ENCODE measurements around the gene IPCEF1.
"Not testable (repeated sequence)": the region's sequence is repeated elsewhere in the genome, so short reads cannot be mapped to it uniquely, and the experiment has no call there.

Gene IPCEF1

DNA sequence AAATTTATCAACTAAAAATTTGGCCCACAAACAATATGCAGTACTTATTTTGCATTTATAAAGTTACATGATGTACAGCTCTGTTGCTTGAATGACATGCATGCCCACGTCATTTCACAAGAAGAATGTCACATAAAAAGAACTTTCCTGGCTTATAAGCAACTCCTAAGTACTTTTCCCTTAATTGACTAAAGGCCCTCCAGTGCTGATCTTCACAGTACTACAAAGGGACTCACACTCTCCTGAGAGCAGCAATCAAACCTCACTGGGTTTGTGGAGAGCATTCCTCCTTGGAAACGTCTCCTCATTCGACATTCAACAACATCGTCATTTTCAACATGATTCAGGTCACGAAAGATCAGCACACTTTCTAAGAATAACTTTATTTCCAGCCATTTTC is 111.1 kb downstream of the IPCEF1 start:
- no peak overlapping the region; the same call in 1 of the 2 replicates for H3K4me3 ChIP-seq (ENCODE audit: low read depth, low read length)
- TF ChIP-seq, protein P1, sequence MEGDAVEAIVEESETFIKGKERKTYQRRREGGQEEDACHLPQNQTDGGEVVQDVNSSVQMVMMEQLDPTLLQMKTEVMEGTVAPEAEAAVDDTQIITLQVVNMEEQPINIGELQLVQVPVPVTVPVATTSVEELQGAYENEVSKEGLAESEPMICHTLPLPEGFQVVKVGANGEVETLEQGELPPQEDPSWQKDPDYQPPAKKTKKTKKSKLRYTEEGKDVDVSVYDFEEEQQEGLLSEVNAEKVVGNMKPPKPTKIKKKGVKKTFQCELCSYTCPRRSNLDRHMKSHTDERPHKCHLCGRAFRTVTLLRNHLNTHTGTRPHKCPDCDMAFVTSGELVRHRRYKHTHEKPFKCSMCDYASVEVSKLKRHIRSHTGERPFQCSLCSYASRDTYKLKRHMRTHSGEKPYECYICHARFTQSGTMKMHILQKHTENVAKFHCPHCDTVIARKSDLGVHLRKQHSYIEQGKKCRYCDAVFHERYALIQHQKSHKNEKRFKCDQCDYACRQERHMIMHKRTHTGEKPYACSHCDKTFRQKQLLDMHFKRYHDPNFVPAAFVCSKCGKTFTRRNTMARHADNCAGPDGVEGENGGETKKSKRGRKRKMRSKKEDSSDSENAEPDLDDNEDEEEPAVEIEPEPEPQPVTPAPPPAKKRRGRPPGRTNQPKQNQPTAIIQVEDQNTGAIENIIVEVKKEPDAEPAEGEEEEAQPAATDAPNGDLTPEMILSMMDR (IDR thresholded peaks at IDR 0.05; ENCODE audit: insufficient read depth, low read depth, low read length, missing control alignments) = no peak
- DNase-seq (ENCODE audit: low read depth) = no peak

DNA sequence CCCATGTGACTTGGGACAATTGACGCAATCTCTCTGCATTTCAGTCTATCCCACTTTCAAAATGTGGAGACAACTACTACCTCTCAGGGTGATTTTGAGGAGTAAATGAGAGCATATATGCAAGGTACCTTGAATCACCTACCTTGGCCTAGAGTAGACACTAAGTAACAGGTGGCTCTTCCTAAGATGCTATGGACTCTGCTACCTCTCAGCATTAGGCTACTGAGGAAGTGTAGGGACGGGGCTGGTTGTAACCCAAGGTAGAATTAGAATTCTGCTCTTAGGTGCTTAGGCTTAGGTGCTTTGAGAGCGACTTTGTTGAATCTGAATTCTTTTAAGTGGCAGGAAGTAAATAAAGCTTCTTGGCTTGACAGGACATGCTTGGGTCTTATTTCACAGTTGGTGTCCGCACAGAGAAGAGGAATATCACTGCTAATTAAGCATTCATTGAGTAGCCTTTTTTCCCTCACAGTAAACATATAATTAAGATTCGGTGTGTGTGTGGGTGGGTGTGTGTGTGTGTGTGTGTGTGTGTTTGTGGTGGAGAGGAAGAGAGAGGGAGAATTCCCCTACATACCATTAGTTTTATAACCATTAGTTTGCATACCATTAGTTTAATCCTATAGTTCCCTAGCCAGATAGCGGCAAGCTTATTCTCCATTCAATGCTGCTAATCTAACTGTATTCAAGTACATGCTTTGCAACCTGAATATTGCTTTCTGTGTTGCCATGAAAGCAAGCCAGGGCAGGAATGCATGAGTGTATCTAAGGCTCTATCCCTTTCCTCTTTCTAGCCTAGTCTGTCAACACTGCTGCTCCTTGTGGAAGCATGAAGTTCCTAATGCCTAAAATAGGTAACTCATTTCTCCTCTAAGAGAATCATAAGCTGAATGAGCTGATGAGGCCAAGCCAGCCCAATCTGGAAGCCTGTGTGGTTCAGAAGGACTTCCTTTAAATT is 112.5 kb downstream of the IPCEF1 start:
- DNase-seq (ENCODE audit: low read depth) = no peak
- no peak overlapping the region for H3K4me3 ChIP-seq (ENCODE audit: low read depth, low read length)
- TF ChIP-seq, protein P1 (IDR thresholded peaks at IDR 0.05; ENCODE audit: insufficient read depth, low read depth, low read length, missing control alignments) = no peak

DNA sequence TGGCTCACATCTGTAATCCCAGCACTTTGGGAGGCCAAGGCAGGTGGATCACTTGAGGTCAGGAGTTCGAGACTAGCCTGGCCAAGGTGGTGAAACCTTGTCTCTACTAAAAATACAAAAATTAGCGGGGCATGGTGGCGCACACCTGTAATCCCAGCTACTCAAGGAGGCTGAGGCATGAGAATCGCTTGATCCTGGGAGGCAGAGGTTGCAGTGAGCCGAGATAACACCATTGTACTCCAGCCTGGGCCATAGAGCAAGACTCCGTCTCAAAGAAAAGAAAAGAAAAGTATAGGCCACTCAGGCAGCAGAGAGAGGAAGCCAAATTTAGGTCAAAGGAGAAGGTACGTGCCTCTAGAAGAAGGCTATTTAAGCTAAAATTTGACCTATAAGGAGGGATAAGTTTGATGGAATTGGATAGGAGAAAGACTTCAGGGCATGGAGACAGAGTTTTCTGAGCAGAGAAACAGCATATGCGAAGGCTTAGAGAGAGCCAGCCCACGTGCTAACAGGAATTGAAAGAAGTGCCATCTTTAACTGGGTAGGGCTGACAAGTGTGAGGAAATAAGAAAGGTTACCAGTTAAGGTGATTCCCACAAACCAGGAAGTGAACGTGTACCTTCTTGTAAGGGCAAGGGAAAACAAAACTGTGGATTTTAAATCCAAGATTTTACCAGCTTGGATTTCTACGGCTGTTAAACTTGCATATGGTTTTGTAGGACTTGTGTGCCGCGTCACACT is 113.8 kb downstream of the IPCEF1 start:
- DNase-seq (ENCODE audit: low read depth) = no peak
- H3K4me3 ChIP-seq (ENCODE audit: low read depth, low read length) = no peak overlapping the region
- TF ChIP-seq, protein P1 (IDR thresholded peaks at IDR 0.05; ENCODE audit: insufficient read depth, low read depth, low read length, missing control alignments) = no peak

DNA sequence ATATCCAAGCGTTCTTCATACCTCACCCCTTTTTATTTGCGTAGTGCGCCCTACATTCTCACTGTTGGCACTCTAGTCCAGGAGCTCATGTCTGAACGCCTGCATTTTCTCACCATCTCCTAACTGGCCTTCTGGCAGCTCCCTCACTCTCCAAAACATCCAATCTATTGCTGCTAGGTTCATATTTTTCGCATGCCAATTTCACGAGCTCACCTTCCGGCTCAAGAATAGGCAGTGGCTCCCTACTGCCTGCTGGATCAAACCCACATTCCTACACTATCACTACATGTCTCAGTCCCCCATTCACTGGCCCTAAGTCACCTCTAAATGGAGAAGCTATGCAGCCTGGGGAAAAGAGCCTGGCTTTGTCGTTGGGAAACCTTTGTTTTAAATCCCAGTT is 115.0 kb downstream of the IPCEF1 start:
- TF ChIP-seq, protein P1 (IDR thresholded peaks at IDR 0.05; ENCODE audit: insufficient read depth, low read depth, low read length, missing control alignments) = no peak
- DNase-seq (ENCODE audit: low read depth) = no peak
- no peak overlapping the region for H3K4me3 ChIP-seq (ENCODE audit: low read depth, low read length)

DNA sequence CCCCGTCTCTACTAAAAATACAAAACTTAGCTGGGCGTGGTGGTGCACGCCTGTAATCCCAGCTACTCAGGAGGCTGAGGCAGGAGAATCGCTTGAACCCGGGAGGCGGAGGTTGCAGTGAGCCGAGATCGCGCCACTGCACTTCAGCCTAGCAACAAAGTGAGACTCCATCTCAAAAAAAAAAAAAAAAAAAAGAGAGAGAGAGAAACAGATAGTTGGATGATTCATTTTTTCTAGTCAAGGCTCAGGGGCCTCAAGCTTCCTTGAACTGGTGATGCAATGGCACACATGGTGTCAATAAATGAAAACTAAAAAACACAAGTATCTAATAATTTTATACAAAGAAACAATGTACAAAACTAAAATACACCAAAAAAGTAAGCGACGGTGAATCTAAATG is 115.5 kb downstream of the IPCEF1 start:
- H3K4me3 ChIP-seq (ENCODE audit: low read depth, low read length); DNase-seq (ENCODE audit: low read depth): not testable (repeated sequence)

DNA sequence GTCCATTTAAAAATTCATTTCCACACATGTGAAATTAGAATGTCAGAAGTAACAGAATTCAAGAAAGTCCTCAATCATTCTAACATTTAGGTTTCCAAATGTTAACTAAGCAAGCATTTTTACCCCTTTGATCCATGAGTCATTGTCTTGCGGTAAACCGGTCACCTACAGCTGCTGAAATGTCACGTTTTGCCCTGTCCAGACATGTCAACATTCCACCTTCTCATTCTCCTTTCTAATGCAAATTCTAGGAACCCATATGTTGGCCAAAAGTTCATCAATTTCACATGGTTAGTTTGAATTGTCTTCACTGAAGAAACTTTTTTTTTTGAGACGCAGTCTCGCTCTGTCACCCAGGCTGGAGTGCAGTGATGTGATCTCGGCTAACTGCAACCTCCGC is 117.2 kb downstream of the IPCEF1 start:
- TF ChIP-seq, protein P1 (IDR thresholded peaks at IDR 0.05; ENCODE audit: insufficient read depth, low read depth, low read length, missing control alignments) = no peak
- H3K4me3 ChIP-seq (ENCODE audit: low read depth, low read length) = no peak overlapping the region
- no peak for DNase-seq (ENCODE audit: low read depth)

DNA sequence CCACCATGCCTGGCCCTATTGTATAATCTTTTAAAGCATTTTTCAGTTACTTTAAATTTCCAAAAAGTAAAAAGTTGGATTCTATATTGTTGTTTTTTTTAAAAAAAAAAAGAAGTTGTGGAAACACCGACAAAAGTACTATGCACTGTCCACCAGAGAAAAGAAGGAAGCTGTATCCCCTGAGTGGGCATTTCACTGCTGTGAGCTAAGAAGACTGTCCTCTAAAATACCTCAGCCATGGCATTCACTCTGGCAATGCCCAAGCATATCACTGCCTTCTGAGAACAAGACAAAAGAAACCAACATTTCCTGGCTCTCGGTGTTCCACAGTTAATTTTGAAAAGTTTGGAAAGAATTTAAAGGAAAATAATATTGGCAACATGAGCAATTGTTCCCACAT is 117.8 kb downstream of the IPCEF1 start:
- DNase-seq (ENCODE audit: low read depth) = no peak
- TF ChIP-seq, protein P1 (IDR thresholded peaks at IDR 0.05; ENCODE audit: insufficient read depth, low read depth, low read length, missing control alignments) = no peak
- no peak overlapping the region for H3K4me3 ChIP-seq (ENCODE audit: low read depth, low read length)

Data from GM12865 (cell line).